ENCODE results near the gene DNAJC7.
"Not testable (repeated sequence)": the region's sequence is repeated elsewhere in the genome, so short reads cannot be mapped to it uniquely, and the experiment has no call there.

Gene DNAJC7

GRCh38 chr17:42010266-42010680 lies 7.0 kb downstream of the DNAJC7 start:
- DNase-seq = not testable (repeated sequence)

GRCh38 chr17:42009170-42009569 lies 8.1 kb downstream of the DNAJC7 start:
- DNase-seq = no peak

- no peak for DNase-seq
Measured at GRCh38 chr17:42005166-42005565, 12.1 kb downstream of the DNAJC7 start.

GRCh38 chr17:42002792-42003301 lies 14.4 kb downstream of the DNAJC7 start:
- no peak for DNase-seq

- no peak for DNase-seq
Measured at GRCh38 chr17:42002175-42002791, 15.0 kb downstream of the DNAJC7 start.

GRCh38 chr17:42001729-42002128 lies 15.5 kb downstream of the DNAJC7 start:
- DNase-seq = no peak

- no peak for DNase-seq
Measured at GRCh38 chr17:42000413-42001133, 16.7 kb downstream of the DNAJC7 start.

- DNase-seq = no peak
Measured at GRCh38 chr17:41998497-41998896, 18.7 kb downstream of the DNAJC7 start.

- DNase-seq = no peak
Measured at GRCh38 chr17:41996855-41997164, 20.4 kb downstream of the DNAJC7 start.

- DNase-seq = no peak
Measured at GRCh38 chr17:41992576-41992975, 24.7 kb downstream of the DNAJC7 start.

- no peak for DNase-seq
Measured at GRCh38 chr17:41989702-41990419, 27.4 kb downstream of the DNAJC7 start.

GRCh38 chr17:41988418-41988817 lies 28.8 kb downstream of the DNAJC7 start:
- no peak for DNase-seq

- DNase-seq = no peak
Measured at GRCh38 chr17:41987642-41988041, 29.6 kb downstream of the DNAJC7 start.

GRCh38 chr17:41986634-41987033 lies 30.6 kb downstream of the DNAJC7 start:
- no peak for DNase-seq

- no peak for DNase-seq
Measured at GRCh38 chr17:41985919-41986318, 31.3 kb downstream of the DNAJC7 start.

GRCh38 chr17:41984454-41984853 lies 32.8 kb downstream of the DNAJC7 start:
- no peak for DNase-seq

GRCh38 chr17:41982026-41982760 lies 35.0 kb downstream of the DNAJC7 start:
- no peak for DNase-seq

- DNase-seq = no peak
Measured at GRCh38 chr17:41977991-41978390, 39.2 kb downstream of the DNAJC7 start.

- no peak for DNase-seq
Measured at GRCh38 chr17:41976142-41976768, 41.0 kb downstream of the DNAJC7 start.

GRCh38 chr17:41975099-41976083 lies 41.8 kb downstream of the DNAJC7 start:
- DNase-seq = no peak

- no peak for DNase-seq
Measured at GRCh38 chr17:41974658-41975057, 42.6 kb downstream of the DNAJC7 start.

GRCh38 chr17:41974031-41974430 lies 43.2 kb downstream of the DNAJC7 start:
- DNase-seq = no peak
